H1 (cell line): Measurements from ENCODE around the gene ZSCAN18. TPM values are rescaled to one million over a fixed set of nuclear protein-coding genes. Genes with fewer than 3 reads are reported as not detected.

Source experiments
- HDAC2 ChIP-seq, 2 experiments: fragments of 300-600 bp in 1 of 2; sonication (generic) in 1 of 2; IDR thresholded peaks; 2 replicates each; pipeline ENCODE4 v1.6.1; 2011 to 2012; ENCODE audit warnings: low read depth in 2 of 2, low read length in 2 of 2, mild to moderate bottlenecking in 2 of 2, moderate library complexity in 2 of 2, borderline replicate concordance in 1 of 2, inconsistent platforms in 1 of 2
- RFX5 ChIP-seq: IDR thresholded peaks from 2 replicates; pipeline ENCODE4 v1.6.1; 2011; ENCODE audit warnings: low read depth, low read length, improper control_type of control experiment, borderline replicate concordance
- TCF12 ChIP-seq: IDR thresholded peaks from 2 replicates; pipeline ENCODE4 v1.6.1; 2011; ENCODE audit warnings: low read depth, mild to moderate bottlenecking, low read length
- polyA plus RNA-seq, 7 experiments: library from polyadenylated mRNA; depleted of rRNA in 3 of 7; stranded (reverse) in 5 of 7; unstranded in 2 of 7; fragments of >200 nt in 5 of 7; fragments of 200-250 nt in 2 of 7; gene quantifications; 1 replicate in 5 of 7; 2 replicates in 1 of 7; 4 replicates in 1 of 7; pipeline versions ENCODE4 v1.2.1 to v1.2.3, GENCODE V29; 2011 to 2013; ENCODE audit warnings: missing spikeins in 2 of 7, mixed read lengths in 2 of 7
- total RNA-seq: library from RNA; stranded (reverse); fragmentation: NEBNext Ultra II Directional; extraction: Animal tissue kit (Norgen Biotek cat#: 25700); gene quantifications from 2 replicates; pipeline ENCODE4 v1.2.1, GENCODE V29; 2021

ZSCAN18 gene
- total and polyA plus RNA-seq, 2 of the 8 experiments (the other 6 are each of a cell fraction or from before 2014, with no cell fraction given): 37.0 to 41.4 TPM

DNA sequence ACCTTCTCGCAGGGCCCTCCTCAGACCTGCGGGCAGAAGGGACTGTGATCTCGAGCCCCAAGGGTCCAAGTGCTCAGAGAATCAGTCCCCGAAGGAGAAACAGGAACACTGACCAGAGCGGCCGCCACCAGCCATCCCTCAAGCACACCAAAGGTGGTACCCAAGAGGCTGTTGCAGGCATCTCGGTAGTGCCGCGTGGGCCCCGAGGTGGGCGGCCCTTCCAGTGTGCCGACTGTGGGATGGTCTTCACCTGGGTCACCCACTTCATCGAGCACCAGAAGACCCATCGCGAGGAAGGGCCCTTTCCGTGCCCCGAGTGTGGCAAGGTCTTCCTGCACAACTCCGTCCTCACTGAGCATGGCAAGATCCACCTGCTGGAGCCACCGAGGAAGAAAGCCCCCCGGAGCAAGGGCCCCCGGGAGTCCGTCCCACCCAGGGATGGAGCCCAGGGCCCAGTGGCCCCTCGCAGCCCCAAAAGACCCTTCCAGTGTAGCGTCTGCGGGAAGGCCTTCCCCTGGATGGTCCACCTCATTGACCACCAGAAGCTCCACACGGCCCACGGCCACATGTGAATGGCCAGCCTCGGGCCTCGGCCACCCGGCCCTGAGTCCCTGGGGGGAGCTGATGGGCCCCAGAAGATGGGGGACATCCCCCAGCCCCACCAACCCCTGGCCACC, 44.4 kb downstream of the ZSCAN18 start (continued):
- TF ChIP-seq RFX5: no peak
- no peak for TF ChIP-seq HDAC2 (IDR thresholded peaks at IDR 0.05; ENCODE audit: borderline replicate concordance in 1 of 2, low read depth in 2 of 2, low read length in 2 of 2)
- no peak for TF ChIP-seq TCF12
- TF ChIP-seq, all 59 proteins: peak for 0
